Neutrophil (primary cell): ENCODE results near the gene TNFAIP1.

ENCODE experiments used
- H3K27ac ChIP-seq: fragments of 200-600 bp; sonication (generic); 2 replicates; pipeline ENCODE4 v1.5.1; 2016; ENCODE audit warnings: mild to moderate bottlenecking, moderate library complexity
- H3K27me3 ChIP-seq: fragments of 200-600 bp; sonication (generic); 2 replicates; pipeline ENCODE4 v1.6.0; 2016; ENCODE audit warnings: mild to moderate bottlenecking
- H3K36me3 ChIP-seq: fragments of 200-600 bp; sonication (generic); 2 replicates; pipeline ENCODE4 v1.5.1; 2017
- H3K4me1 ChIP-seq, 2 experiments: fragments of 200-600 bp in 1 of 2; sonication (generic) in 1 of 2; 1 replicate in 1 of 2; 2 replicates in 1 of 2; pipeline versions ENCODE4 v1.5.1 to v1.6.1; 2013 to 2016; ENCODE audit warnings: low read depth in 1 of 2, low read length in 1 of 2, mild to moderate bottlenecking in 1 of 2, moderate library complexity in 1 of 2; ENCODE audit not compliant: control insufficient read depth in 1 of 2, insufficient read depth in 1 of 2
- H3K4me3 ChIP-seq, 2 experiments: fragments of 200-600 bp in 1 of 2; sonication (generic) in 1 of 2; 1 replicate in 1 of 2; 2 replicates in 1 of 2; pipeline ENCODE4 v1.5.1; 2013 to 2016; ENCODE audit warnings: low read depth in 1 of 2, low read length in 1 of 2, mild to moderate bottlenecking in 1 of 2, moderate library complexity in 1 of 2
- H3K9me3 ChIP-seq: fragments of 200-600 bp; sonication (generic); 2 replicates; pipeline ENCODE4 v1.5.1; 2016
- CTCF ChIP-seq: fragments of 200-600 bp; sonication (generic); IDR thresholded peaks from 2 replicates; pipeline ENCODE4 v1.5.1; 2016; ENCODE audit warnings: antibody characterized with exemption

The TNFAIP1 gene

GRCh38 chr17:28317099-28317965 is 18.2 kb upstream of the TNFAIP1 start:
- no peak overlapping the region for H3K4me3 ChIP-seq
- TF ChIP-seq CTCF = no peak
- peaks cover 48% of the 10 kb centered on the region for H3K27me3 ChIP-seq
- no peaks in the 10 kb centered on the region for H3K36me3 ChIP-seq
- no peaks in the 10 kb centered on the region for H3K9me3 ChIP-seq
- H3K4me1 ChIP-seq = peaks cover 17 to 21% of the 10 kb centered on the region in 2 experiments
- H3K27ac ChIP-seq = no peak overlapping the region

- Histone ChIP-seq H3K9me3 (no peaks in the 10 kb centered on the region), H3K4me1 (peaks cover 17 to 21% of the 10 kb centered on the region in 2 experiments), H3K36me3 (no peaks in the 10 kb centered on the region), H3K4me3 (peak overlapping the region; percentile 71 to 76), H3K27me3 (peaks cover 39% of the 10 kb centered on the region), H3K27ac (peak overlapping the region; percentile 3)
- no peak for TF ChIP-seq CTCF
Measured at GRCh38 chr17:28317966-28318758, 17.4 kb upstream of the TNFAIP1 start.

GRCh38 chr17:28318759-28319597 is 16.6 kb upstream of the TNFAIP1 start, which contains the start of gene TMEM97:
TSS of gene TMEM97 (plus strand) at chr17:28319200. CDS start at chr17:28319240, 40 bp downstream.
- peaks cover 17 to 21% of the 10 kb centered on the region in 2 experiments for H3K4me1 ChIP-seq
- H3K9me3 ChIP-seq = no peaks in the 10 kb centered on the region
- H3K27me3 ChIP-seq = peaks cover 31% of the 10 kb centered on the region
- H3K4me3 ChIP-seq = peak within 1 kb of the TSS; percentile 71 to 76
- peak; percentile 34 for TF ChIP-seq CTCF
- H3K36me3 ChIP-seq = no peaks in the 10 kb centered on the region
- H3K27ac ChIP-seq = peak within 1 kb of the TSS; percentile 3

- peaks cover 17 to 22% of the 10 kb centered on the region in 2 experiments for H3K4me1 ChIP-seq
- peak overlapping the region; percentile 71 to 76 for H3K4me3 ChIP-seq
- H3K27me3 ChIP-seq = peaks cover 25% of the 10 kb centered on the region
- no peak for TF ChIP-seq CTCF
- H3K36me3 ChIP-seq = no peaks in the 10 kb centered on the region
- H3K9me3 ChIP-seq = no peaks in the 10 kb centered on the region
- no peak overlapping the region for H3K27ac ChIP-seq
Measured at GRCh38 chr17:28319598-28319935, 16.0 kb upstream of the TNFAIP1 start.
